Left lung (tissue), 10 donors: Measurements from ENCODE around the gene MACROD2. TPM values are rescaled to one million over a fixed set of nuclear protein-coding genes. Genes with fewer than 3 reads are reported as not detected.

Experiments used
- ATAC-seq: fragments of 200-7000 bp; cut with Tn5 transposase; one replicate; pipeline ENCODE4 v1.9.1; 2020; ENCODE audit warnings: moderate library complexity
- DNase-seq, 4 donors: peaks; one replicate each; pipeline ENCODE4 v3.0.0-alpha.2; 2013 to 2020
- H3K27ac ChIP-seq, 2 donors: fragments of 200-600 bp; sonication (generic) in 1 of 2; one replicate each; pipeline versions ENCODE4 v1.5.0 to v1.8.0; 2020 to 2021
- H3K27me3 ChIP-seq, 2 donors: fragments of 200-600 bp; sonication (generic) in 1 of 2; one replicate each; pipeline versions ENCODE4 v1.5.0 to v1.8.0; 2020 to 2021
- H3K36me3 ChIP-seq, 2 donors: fragments of 200-600 bp; sonication (generic) in 1 of 2; one replicate each; pipeline versions ENCODE4 v1.5.0 to v1.8.0; 2020 to 2021
- H3K4me1 ChIP-seq, 2 donors: fragments of 200-600 bp; one replicate each; pipeline ENCODE4 v1.8.0; 2021
- H3K4me3 ChIP-seq, 2 donors: fragments of 200-600 bp; sonication (generic) in 1 of 2; one replicate each; pipeline versions ENCODE4 v1.5.0 to v1.8.0; 2020 to 2021; ENCODE audit warnings: mild to moderate bottlenecking in 1 of 2
- H3K9me3 ChIP-seq, 2 donors: fragments of 200-600 bp; sonication (generic) in 1 of 2; one replicate each; pipeline versions ENCODE4 v1.5.0 to v1.8.0; 2020 to 2021
- CTCF ChIP-seq, 2 donors: fragments of 200-600 bp; sonication (generic) in 1 of 2; IDR thresholded peaks; one replicate each; pipeline versions ENCODE4 v1.5.0 to v1.8.0; 2021; ENCODE audit warnings: antibody characterized with exemption in 2 of 2
- intact Hi-C, 2 donors: fragments of 100-400 bp; cut with DNase I; formaldehyde crosslinking; loops; one replicate each; pipeline versions ENCODE4 v1.11.2 to v1.14.2; 2022
- polyA plus RNA-seq, 6 donors: library from polyadenylated mRNA; unstranded; fragments of 120-200 nt; gene quantifications; one replicate each; pipeline ENCODE4 v1.2.1, GENCODE V29; 2013; ENCODE audit not compliant: insufficient read length in 6 of 6
- total RNA-seq, 2 donors: library from RNA; stranded (reverse); fragmentation: NEBNext Ultra II Directional; extraction: Animal tissue kit (Norgen Biotek cat#: 25700); gene quantifications; one replicate each; pipeline ENCODE4 v1.2.1, GENCODE V29; 2021
- donor health status: DM: no; HTN: yes; CAD: no.
- donor health status: DM: no; HTN: no; CAD: no.

The MACROD2 gene
- total and polyA plus RNA-seq, 8 donors = 6.1 to 23.6 (median 8.9) TPM

GRCh38 chr20:15061955-15062354, 1066.6 kb downstream of the MACROD2 start:
- Histone ChIP-seq H3K27me3 (no peaks in the 10 kb centered on the region), H3K27ac (no peak overlapping the region), H3K4me3 (no peak overlapping the region), H3K9me3 (no peaks in the 10 kb centered on the region), H3K36me3 (no peaks in the 10 kb centered on the region), H3K4me1 (no peaks in the 10 kb centered on the region)
- DNase-seq = peak in 1 of 4 donors; percentile 6
- intact Hi-C loops = no loop called here
- ATAC-seq = peak; percentile 44
- TF ChIP-seq CTCF (IDR thresholded peaks at IDR 0.05) = no peak

- DNase-seq = no peak
These were observed 1067.8 kb downstream of the MACROD2 start for GRCh38 chr20:15063081-15063480.

GRCh38 chr20:15064741-15065140, 1069.4 kb downstream of the MACROD2 start:
- Histone ChIP-seq H3K27me3 (no peaks in the 10 kb centered on the region), H3K4me1 (no peaks in the 10 kb centered on the region), H3K36me3 (no peaks in the 10 kb centered on the region), H3K27ac (no peak overlapping the region), H3K4me3 (no peak overlapping the region), H3K9me3 (peaks cover 0 to 7% of the 10 kb centered on the region in 2 donors)
- no peak for ATAC-seq
- intact Hi-C loops = no loop called here
- DNase-seq = no peak
- TF ChIP-seq CTCF (IDR thresholded peaks at IDR 0.05) = no peak

More at GRCh38 chr20:15063081-15063480, 1067.8 kb downstream of the MACROD2 start:
- no peak overlapping the region for H3K27ac ChIP-seq
- no peaks in the 10 kb centered on the region for H3K27me3 ChIP-seq
- intact Hi-C loops = no loop called here
- H3K9me3 ChIP-seq = no peaks in the 10 kb centered on the region
- ATAC-seq = no peak
- no peak for TF ChIP-seq CTCF (IDR thresholded peaks at IDR 0.05)
- no peaks in the 10 kb centered on the region for H3K36me3 ChIP-seq
- no peak overlapping the region for H3K4me3 ChIP-seq
- no peaks in the 10 kb centered on the region for H3K4me1 ChIP-seq

- peaks cover 0 to 11% of the 10 kb centered on the region in 2 donors for H3K9me3 ChIP-seq
- ATAC-seq (no peak), DNase-seq (no peak)
- intact Hi-C loops = no loop called here
- no peaks in the 10 kb centered on the region for H3K27me3 ChIP-seq
- TF ChIP-seq CTCF (IDR thresholded peaks at IDR 0.05) = no peak
- H3K4me3 ChIP-seq = no peak overlapping the region
- no peaks in the 10 kb centered on the region for H3K4me1 ChIP-seq
- no peaks in the 10 kb centered on the region for H3K36me3 ChIP-seq
- no peak overlapping the region for H3K27ac ChIP-seq
These were observed 1070.5 kb downstream of the MACROD2 start for GRCh38 chr20:15065794-15066193.

- ATAC-seq = no peak
These were observed 1073.2 kb downstream of the MACROD2 start for GRCh38 chr20:15068486-15068885.

More at GRCh38 chr20:15068486-15068885, 1073.2 kb downstream of the MACROD2 start:
- no peaks in the 10 kb centered on the region for H3K27me3 ChIP-seq
- no peak overlapping the region for H3K27ac ChIP-seq
- no peaks in the 10 kb centered on the region for H3K36me3 ChIP-seq
- peaks cover 0 to 11% of the 10 kb centered on the region in 2 donors for H3K9me3 ChIP-seq
- no peak for DNase-seq
- no peak overlapping the region for H3K4me3 ChIP-seq
- no peaks in the 10 kb centered on the region for H3K4me1 ChIP-seq
- TF ChIP-seq CTCF (IDR thresholded peaks at IDR 0.05) = no peak
- intact Hi-C loops = no loop called here
